ENCODE results near the gene USP24.

USP24 gene

DNA sequence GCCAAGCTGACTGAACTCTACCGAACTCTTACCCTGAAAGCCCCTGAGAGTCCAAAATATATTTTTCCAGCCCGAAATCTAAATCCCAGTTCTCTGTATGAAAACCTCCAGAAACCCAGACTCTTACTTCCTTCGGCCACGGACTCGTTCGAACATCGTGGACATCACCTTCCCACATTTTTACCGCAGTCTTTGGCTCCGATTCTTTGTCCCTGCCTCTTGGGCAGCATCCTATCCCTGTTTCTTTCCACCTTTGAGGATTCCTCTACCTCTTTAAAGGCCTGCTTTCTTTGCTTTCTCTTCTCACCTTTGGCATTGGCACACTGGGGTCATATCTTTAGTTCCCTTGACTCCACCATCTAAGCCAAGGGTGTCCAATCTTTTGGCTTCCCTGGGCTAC lies 932 bp upstream of the USP24 start:
- H3K79me2 ChIP-seq (ENCODE audit: insufficient read depth, low read length) = peaks cover 55% of the 10 kb centered on the region
- TF ChIP-seq CTCF (conservative IDR thresholded peaks at IDR 0.05; ENCODE audit: low read length) (no peak), EZH2phosphoT487 (IDR thresholded peaks at IDR 0.05; ENCODE audit: borderline replicate concordance) (no peak)

GRCh38 chr1:55214934-55215193 lies 300 bp downstream of the USP24 start:
- peak overlapping the region; percentile 64; the same call in 1 of the 2 replicates for H2AFZ ChIP-seq (ENCODE audit: low read length)
- H4K20me1 ChIP-seq (ENCODE audit: insufficient read depth, low read length, poor library complexity, severe bottlenecking) = peaks cover 46% of the 10 kb centered on the region
- peak overlapping the region; percentile 96 for H3K4me3 ChIP-seq (ENCODE audit: low read length, poor library complexity, severe bottlenecking)
- no peaks in the 10 kb centered on the region for H3K36me3 ChIP-seq (ENCODE audit: insufficient read depth, low read length)
- H3K4me1 ChIP-seq (ENCODE audit: insufficient read depth, low read length, poor library complexity, severe bottlenecking) = peaks cover 55% of the 10 kb centered on the region
- no peak for TF ChIP-seq EZH2phosphoT487 (IDR thresholded peaks at IDR 0.05; ENCODE audit: borderline replicate concordance)
- no peak for TF ChIP-seq CTCF (conservative IDR thresholded peaks at IDR 0.05; ENCODE audit: low read length)
- peak overlapping the region; percentile 40 for H3K4me2 ChIP-seq (ENCODE audit: low read depth, low read length, poor library complexity, severe bottlenecking)
- H3F3A ChIP-seq (ENCODE audit: low read depth) = no peaks in the 10 kb centered on the region
- H3K79me2 ChIP-seq (ENCODE audit: insufficient read depth, low read length) = peaks cover 68% of the 10 kb centered on the region
- H3K9ac ChIP-seq (ENCODE audit: low read depth, low read length, poor library complexity, severe bottlenecking) = peak overlapping the region; percentile 92
- no peaks in the 10 kb centered on the region for H3K9me3 ChIP-seq (ENCODE audit: insufficient read depth, low read depth, low read length)
- H3K9me2 ChIP-seq (replicated peaks; ENCODE audit: low read depth, low read length) = no peaks in the 10 kb centered on the region
- H3K27me3 ChIP-seq (ENCODE audit: insufficient read depth, low read length, poor library complexity, severe bottlenecking) = no peaks in the 10 kb centered on the region

More for the DNA sequence above, 932 bp upstream of the USP24 start:
- Histone ChIP-seq H4K20me1 (ENCODE audit: insufficient read depth, low read length, poor library complexity, severe bottlenecking) (peaks cover 33% of the 10 kb centered on the region), H3K4me1 (ENCODE audit: insufficient read depth, low read length, poor library complexity, severe bottlenecking) (peaks cover 43% of the 10 kb centered on the region), H3K9me2 (replicated peaks; ENCODE audit: low read depth, low read length) (no peaks in the 10 kb centered on the region), H3K4me3 (ENCODE audit: low read length, poor library complexity, severe bottlenecking) (peak overlapping the region; percentile 96), H3K9ac (ENCODE audit: low read depth, low read length, poor library complexity, severe bottlenecking) (peak overlapping the region; percentile 92), H3K36me3 (ENCODE audit: insufficient read depth, low read length) (no peaks in the 10 kb centered on the region), H3F3A (ENCODE audit: low read depth) (no peaks in the 10 kb centered on the region), H3K4me2 (ENCODE audit: low read depth, low read length, poor library complexity, severe bottlenecking) (peak overlapping the region; percentile 92), H2AFZ (ENCODE audit: low read length) (peak overlapping the region; percentile 64; the same call in 1 of the 2 replicates), H3K27me3 (ENCODE audit: insufficient read depth, low read length, poor library complexity, severe bottlenecking) (no peaks in the 10 kb centered on the region), H3K9me3 (ENCODE audit: insufficient read depth, low read depth, low read length) (no peaks in the 10 kb centered on the region)

DNA sequence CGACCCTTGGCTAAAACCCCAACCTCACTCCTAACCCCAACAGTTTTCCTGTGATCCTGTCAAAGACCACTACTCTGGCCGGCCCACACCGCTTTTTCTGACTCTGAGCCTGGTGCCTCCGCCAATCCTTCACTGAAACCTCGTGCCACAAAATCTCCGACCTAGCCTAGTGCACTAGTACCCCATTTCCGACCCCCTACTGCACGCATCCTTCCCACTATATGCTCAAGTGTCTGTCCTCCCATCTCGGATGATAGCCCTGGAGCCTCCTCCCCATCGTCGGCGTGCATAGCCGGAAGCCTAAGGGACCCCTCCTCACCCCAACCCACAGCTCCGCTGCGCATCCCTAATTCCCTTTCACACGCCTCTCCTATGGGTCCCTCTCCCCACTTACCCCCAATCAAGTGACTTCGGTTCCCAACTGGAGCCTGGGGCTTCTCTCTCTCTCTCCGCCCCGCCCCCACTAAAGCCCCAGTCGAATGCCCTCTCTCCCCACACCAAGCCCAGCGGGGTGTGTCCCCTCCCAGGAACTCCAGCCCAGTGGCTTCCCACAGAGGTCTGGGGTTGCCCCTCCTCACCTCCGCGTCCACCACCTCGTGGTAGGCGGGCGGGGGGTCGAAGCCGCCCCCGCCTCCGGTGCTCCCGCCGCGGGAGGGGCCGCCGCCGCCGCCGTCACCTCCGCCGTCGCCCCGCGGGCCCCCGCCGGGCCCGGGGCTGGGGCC lies 791 bp downstream of the USP24 start:
- Histone ChIP-seq H3K4me2 (ENCODE audit: low read depth, low read length, poor library complexity, severe bottlenecking) (peak overlapping the region; percentile 95), H3K9ac (ENCODE audit: low read depth, low read length, poor library complexity, severe bottlenecking) (peak overlapping the region; percentile 92), H3F3A (ENCODE audit: low read depth) (no peaks in the 10 kb centered on the region), H2AFZ (ENCODE audit: low read length) (peak overlapping the region; percentile 64; the same call in 1 of the 2 replicates), H3K4me1 (ENCODE audit: insufficient read depth, low read length, poor library complexity, severe bottlenecking) (peaks cover 60% of the 10 kb centered on the region), H3K4me3 (ENCODE audit: low read length, poor library complexity, severe bottlenecking) (peak overlapping the region; percentile 96), H3K79me2 (ENCODE audit: insufficient read depth, low read length) (peaks cover 73% of the 10 kb centered on the region), H3K27me3 (ENCODE audit: insufficient read depth, low read length, poor library complexity, severe bottlenecking) (no peaks in the 10 kb centered on the region), H3K9me2 (replicated peaks; ENCODE audit: low read depth, low read length) (no peaks in the 10 kb centered on the region), H3K36me3 (ENCODE audit: insufficient read depth, low read length) (no peaks in the 10 kb centered on the region), H3K9me3 (ENCODE audit: insufficient read depth, low read depth, low read length) (no peaks in the 10 kb centered on the region), H4K20me1 (ENCODE audit: insufficient read depth, low read length, poor library complexity, severe bottlenecking) (peaks cover 51% of the 10 kb centered on the region)
- TF ChIP-seq CTCF (conservative IDR thresholded peaks at IDR 0.05; ENCODE audit: low read length) (no peak), EZH2phosphoT487 (IDR thresholded peaks at IDR 0.05; ENCODE audit: borderline replicate concordance) (no peak)
